GM19397 (cell line): Measurements from ENCODE around the gene ZNF146.
"Not testable (repeated sequence)": the region's sequence is repeated elsewhere in the genome, so short reads cannot be mapped to it uniquely, and the experiment has no call there.

Experiments
- ATAC-seq: cut with Tn5 transposase; IDR thresholded peaks from one replicate; pipeline ENCODE4 v1.9.1; 2021; ENCODE audit warnings: mild to moderate bottlenecking, moderate library complexity; ENCODE audit not compliant: unreplicated experiment

The ZNF146 gene

DNA sequence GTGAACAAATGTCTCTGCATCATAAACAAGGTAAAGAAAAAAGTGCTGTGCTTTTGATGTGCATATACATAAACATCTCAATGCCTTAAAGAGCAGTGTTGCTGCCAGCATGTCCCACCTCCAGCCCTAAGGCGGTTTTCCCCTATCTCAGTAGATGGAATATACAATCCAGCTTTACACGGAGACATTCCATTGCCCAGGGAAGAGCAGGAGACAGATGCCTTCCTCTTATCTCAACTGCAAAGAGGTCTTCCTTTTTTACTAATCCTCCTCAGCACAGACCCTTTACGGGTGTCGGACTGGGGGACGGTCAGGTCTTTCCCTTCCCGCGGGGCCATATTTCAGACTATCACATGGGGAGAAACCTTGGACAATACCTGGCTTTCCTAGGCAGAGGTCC, 18.7 kb downstream of the ZNF146 start:
- not testable (repeated sequence) for ATAC-seq

DNA sequence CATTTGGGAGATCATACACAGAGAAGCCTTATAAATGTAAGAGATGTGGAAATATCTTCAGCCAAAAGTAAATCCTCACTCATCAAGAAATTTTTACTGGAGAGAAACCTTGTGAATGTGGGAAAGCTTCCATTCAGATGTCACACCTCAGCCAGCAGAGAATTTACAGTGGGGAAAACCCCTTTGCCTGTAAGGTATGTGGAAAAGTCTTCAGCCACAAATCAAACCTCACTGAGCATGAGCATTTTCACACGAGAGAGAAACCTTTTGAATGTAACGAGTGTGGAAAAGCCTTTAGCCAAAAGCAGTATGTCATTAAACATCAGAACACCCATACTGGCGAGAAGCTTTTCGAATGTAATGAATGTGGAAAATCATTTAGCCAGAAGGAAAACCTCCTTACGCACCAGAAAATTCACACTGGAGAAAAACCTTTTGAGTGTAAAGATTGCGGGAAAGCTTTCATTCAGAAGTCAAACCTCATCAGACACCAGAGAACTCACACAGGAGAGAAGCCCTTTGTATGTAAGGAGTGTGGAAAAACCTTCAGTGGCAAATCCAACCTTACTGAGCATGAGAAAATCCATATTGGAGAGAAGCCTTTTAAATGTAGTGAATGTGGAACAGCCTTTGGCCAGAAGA, 21.5 kb downstream of the ZNF146 start:
- no peak for ATAC-seq

DNA sequence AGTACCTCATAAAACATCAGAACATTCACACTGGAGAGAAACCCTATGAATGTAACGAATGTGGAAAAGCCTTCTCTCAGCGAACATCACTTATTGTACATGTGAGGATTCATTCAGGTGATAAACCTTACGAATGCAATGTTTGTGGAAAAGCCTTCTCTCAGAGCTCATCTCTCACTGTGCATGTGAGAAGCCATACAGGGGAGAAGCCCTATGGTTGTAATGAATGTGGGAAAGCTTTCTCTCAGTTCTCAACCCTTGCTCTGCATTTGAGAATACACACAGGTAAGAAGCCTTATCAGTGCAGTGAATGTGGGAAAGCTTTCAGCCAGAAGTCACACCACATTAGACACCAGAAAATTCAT, 22.0 kb downstream of the ZNF146 start:
- ATAC-seq: no peak

DNA sequence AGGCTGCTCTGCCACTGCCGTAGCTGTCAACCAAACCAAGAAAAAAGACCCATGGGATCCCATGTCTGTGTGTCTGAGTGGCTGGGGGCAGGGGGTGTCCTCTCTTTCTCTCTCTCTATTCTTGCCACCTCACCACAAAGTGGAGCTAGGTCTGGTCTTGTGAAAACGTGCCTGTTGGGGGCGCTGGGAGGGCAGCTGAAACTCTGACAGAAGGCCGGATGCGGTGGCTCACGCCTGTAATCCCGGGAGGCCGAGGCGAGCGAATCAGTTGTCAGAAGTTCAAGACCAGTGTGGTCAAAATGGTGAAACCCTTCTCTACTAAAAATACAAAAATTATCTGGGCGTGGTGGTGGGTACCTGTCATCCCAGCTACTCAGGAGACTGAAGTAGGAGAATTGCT, 29.2 kb downstream of the ZNF146 start:
- no peak for ATAC-seq

DNA sequence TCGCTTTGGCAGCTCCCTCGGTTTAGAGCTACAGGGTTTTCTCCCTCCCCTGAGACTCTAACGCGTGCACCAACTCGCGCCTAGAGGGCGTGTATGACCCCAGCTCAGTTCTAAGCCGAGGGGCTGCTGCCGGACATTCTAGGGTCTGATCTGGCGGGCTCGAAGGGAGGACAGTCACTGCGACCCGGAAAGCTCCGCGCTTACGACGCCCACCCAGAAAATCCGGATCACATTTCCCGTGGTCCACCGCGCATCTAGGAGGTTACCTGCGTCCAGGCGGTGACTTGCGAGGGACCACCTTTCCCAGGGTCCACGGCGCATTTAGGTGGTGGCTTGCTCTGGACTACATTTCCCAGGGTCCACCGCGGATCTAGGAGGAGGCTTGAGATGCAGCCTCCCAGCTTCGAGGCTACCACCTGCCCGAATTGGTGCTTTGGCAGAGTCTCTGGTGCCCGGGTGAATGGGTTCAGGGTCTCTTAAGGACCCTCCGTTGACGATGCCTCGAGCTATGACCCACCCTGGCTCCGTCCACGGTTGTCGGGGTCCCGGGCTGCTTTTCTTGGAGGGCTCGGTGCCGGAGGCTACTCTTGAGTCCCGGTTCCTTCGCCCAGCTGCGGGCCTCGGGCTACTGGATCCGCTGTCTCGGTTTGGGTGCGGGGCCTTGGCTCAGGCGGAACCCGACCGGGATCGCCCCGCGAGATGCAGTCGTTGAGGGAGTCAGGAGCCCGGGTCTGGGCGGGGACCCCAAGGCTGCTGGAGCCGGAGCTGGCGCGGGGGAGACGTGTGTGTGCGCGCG, 30.5 kb downstream of the ZNF146 start:
- ATAC-seq: no peak

DNA sequence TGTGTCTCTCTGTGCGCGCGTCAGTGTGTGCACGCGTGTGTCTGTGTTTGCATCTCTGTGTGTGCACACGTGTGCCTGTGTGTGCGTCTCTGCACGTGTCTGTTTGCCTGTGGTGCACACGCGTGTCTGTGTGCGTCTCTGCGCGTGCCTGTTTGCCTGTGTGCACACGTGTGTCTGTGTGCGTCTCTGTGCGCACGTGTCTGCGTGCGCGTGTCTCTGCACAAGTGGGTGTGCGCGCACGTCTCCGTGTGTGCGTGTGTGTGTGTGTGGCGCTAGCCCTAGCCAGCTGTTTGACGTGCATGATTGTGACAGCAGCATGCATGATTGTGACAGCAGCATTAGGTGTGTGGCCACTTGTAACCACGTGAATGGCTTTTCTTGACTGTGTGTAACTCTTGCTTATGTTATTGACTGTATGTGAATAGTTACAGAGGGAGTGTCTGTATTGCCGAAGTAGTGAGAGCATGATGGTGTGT, 31.1 kb downstream of the ZNF146 start:
- no peak for ATAC-seq

DNA sequence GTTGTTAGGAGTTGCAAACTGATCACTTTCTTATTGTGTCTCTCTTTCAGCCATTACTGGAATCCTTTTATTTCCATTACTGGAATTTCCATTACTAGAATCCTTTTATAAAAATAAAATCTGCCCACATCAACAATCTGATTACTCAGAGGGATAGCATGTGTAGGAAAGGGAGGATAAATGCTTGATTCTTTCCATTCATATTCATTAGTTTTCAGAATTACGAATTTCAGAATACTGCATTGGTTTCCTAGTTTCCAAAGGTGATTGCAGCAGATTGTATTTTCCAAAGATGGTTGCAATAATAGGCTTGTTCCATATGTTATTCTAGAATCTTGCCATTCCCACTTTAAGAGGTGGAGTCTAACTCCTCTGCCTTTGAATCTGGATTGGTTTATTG, 37.1 kb downstream of the ZNF146 start:
- ATAC-seq: no peak

DNA sequence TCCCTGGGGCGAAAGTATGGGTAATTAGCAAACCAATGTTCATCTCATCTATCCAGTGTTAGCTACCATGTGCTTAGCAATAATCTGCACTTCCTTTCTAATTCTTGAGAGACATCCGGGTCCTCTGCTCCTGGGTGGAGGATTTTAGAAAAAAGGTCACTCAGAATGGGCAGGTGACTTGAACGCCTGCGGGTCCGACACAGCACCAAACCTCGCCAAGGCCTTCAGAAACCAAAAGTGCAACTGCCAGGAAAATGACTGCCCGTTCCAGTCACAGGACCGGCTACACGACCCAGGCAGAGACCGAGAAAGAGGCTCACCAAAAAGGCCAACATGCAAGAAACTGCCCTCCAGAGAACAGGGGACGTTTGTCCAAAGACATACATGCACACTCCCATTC, 39.9 kb downstream of the ZNF146 start:
- ATAC-seq: no peak

DNA sequence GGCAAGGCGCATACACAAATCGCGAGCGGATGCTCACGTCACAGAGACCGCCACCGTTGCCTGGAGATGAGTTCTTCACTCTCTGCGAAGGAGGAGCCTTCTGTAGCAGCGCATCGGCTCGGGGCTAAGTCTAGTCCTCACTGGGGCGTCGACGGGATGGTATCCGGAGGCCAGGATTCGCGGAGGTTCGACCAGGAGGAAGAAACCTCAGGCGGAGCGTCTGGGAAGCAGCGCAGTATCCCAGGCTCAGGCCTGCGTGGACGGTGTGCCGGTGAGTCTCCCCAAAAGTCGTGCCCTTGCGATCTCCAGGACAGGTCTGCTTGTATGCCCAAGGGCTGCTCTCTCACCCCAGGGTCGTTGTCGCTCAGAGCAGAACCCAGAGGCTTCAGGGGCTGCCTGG, 40.4 kb downstream of the ZNF146 start:
- no peak for ATAC-seq

DNA sequence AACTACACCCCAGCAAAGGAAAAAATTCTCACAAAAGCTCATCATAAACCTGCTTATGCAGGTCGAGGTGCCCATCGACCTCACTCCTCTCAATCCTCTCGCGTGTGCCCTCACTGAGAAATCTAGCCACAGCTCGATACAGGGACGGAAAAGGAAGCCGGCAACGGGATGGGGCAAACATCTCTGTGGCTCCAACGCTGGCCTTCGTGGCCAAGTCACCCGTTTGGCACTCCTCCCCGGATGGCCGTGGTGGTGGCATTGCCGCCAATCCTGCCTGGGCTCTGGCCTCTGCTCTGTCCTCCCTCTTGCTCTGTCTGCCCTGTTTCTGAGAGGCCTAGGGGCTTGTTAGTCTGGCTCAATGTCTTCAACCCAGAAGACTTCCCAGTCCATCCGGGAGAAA, 41.2 kb downstream of the ZNF146 start:
- ATAC-seq: no peak

DNA sequence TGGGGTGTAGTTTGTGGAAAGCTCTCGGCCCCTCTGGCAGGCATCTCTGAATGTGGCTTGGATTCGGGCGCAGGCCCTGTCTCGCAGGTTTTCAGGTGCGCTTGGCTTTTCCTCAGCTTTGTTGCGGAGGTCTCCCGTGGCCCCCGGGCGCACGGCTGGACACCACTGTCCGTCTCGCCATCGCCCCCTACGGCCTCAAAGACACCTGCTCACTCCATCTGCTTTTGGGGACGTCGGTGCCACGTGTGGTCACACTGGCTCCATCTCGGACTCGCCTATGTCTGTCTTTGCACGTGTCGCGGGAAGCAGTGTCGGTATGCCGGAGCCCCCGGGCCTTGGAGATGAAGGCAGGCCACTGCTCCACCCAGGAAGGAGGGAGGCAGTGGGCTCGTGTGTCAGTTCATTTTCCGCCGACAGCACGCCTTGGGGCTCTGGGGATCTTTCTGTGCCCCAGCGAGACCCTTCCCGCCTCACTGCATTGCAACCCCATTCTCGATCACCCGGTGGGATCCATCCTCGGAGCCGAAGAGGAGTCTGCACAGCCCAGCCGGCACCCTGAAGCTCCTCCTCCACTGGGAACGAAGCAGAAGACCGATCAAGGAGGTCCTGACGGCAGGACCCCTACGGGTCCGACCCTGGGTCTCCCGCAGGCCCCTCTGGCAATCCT, 42.1 kb downstream of the ZNF146 start:
- no peak for ATAC-seq

DNA sequence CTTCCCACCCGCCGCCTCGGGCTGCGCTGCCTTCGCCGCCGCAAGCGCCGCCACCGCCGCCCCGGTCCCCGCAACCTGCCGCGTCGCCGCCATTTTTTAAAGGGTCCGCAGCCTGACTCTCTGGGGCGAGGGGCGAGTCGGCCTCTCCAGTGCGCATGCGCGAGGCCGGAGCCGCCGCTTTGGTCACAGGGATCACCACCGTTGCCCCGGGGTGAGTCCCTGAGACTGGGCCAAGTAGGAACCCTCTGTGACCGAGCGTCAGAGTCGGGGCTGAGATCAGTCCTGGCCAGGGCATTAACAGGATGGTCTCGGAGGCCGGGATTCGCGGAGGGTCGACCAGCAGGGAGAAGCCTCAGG, 42.6 kb downstream of the ZNF146 start:
- ATAC-seq: no peak

DNA sequence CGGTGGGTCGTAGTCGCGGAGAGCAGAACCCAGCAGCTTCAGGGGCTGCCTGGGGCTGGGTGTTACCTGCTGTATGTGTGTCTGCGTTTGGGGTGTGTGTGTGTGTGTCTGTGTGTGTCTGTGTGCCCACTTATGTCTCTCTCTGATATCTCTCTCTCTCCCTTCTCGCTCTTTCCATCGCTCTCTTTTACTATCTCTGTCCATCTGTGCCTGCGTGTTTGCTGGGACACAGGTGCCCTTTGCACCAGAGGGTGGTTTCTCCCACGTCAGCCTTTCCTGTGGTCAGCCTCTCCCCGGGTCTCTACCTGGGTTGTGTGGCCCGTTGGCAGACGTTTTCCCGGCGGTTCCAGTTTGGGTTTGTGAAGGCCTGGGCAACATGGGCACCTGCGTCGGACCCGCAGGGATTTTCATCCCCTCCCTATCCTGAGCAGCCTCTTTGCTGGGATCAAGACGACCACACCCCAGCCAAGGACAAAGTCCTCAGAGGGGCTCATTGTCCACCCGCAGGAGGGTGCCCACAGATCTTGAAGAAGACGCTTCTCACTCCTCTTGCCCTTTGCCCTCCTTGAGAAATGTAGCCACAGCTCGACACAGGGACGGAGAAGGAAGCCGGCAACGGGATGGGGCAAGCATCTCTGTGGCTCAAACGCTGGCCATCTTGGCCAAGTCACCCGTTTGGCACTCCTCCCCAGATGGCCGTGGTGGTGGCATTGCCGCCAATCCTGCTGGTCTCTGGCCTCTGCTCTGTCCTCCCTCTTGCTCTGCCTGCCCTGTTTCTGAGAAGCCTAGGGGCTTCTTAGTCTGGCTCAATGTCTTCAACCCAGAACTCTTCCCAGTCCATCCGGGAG, 43.3 kb downstream of the ZNF146 start:
- no peak for ATAC-seq

DNA sequence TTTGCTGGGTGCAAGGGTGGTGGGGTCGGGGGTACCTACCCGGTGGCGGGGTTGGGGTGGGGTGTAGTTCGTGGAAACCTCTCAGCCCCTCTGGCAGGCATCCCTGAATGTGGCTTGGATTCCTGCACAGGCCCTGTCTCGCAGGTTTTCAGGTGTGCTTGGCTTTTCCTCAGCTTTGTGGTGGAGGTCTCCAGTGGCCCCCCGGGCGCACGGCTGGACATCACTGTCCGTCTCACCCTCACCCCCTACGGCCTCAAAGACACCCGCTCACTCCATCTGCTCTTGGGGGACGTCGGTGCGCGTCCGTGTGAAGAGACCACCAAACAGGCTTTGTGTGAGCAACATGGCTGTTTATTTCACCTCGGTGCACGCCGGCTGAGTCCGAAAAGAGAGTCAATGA, 44.3 kb downstream of the ZNF146 start:
- no peak for ATAC-seq

DNA sequence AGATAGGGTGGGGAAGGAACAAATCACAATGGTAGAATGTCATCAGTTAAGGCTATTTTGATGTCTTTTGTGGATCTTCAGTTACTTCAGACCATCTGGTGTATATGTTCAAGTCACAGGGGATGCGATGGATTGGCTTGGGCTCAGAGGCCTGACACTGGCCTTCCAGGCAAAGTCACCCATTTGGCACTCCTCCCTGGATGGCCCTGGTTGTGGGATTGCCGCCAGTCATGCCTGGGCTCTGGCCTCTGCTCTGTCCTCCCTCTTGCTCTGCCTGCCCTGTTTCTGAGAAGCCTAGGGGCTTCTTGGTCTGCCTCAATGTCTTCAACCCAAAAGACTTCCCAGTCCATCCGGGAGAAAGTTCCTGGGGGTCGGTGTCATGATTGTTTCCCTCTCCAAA, 50.2 kb downstream of the ZNF146 start:
- ATAC-seq: no peak

DNA sequence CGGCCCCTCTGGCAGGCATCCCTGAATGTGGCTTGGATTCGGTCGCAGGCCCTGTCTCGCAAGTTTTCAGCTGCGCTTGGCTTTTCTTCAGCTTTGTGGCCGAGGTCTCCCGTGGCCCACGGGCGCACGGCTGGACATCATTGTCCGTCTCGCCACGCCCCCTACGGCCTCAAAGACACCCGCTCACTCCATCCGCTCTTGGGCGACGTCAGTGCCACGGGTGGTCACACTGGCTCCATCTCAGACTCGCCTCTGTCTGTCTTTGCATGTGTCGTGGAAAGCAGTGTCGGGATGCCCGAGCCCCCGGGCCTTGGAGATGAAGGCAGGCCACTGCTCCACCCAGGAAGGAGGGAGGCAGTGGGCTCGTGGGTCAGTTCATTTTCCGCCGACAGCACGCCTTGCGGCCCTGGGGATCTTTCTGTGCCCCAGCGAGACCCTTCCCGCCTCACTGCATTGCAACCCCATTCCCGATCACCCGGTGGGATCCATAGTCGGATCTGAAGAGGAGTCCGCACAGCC, 51.0 kb downstream of the ZNF146 start:
- ATAC-seq: no peak

DNA sequence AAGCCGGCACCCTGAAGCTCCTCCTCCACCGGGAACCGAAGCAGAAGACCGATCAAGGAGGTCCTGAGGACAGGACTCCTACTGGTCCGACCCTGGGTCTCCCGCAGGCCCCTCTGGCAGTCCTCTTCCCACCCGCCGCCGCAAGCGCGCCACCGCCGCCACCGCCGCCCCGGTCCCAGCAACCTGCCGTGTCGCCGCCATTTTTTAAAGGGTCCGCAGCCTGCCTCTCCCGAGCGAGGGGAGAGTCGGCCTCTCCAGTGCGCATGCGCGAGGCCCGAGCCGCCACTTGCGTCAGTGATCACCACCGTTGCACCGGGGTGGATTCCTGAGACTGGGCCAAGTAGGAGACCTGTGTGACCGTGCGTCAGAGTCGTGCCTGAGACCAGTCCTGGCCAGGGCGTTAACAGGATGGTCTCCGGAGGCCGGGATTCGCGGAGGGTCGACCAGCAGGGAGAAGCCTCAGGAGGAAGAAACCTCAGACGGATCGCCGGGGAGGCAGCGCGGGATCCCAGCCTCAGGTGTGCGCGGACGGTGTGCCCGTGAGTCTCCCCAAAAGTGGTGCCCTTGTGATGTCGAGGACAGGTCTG, 51.6 kb downstream of the ZNF146 start:
- no peak for ATAC-seq

DNA sequence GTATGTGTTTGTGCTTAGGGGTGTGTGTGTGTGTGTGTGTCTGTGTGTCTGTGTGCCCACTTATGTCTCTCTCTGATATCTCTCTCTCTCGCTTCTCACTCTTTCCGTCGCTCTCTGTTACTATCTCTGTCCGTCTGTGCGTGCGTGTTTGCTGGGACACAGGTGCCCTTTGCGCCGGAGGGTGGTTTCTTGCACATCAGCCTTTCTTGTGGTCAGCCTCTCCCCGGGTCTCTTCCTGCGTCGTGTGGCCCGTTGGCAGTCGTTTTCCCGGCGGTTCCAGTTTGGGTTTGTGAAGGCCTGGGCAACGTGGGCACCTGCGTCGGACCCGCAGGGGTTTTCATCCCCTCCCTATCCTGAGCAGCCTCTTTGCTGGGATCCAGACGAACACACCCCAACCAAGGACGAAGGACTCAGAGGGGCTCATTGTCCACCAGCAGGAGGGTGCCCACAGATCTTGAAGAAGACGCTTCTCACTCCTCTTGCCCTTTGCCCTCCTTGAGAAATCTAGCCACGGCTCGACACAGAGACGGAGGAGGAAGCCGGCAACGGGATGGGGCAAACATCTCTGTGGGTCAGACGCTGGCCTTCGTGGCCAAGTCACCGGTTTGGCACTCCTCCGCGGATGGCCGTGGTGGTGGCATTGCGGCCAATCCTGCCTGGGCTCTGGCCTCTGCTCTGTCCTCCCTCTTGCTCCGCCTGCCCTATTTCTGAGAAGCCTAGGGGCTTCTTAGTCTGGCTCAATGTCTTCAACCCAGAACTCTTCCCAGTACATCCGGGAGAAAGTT, 52.3 kb downstream of the ZNF146 start:
- no peak for ATAC-seq

DNA sequence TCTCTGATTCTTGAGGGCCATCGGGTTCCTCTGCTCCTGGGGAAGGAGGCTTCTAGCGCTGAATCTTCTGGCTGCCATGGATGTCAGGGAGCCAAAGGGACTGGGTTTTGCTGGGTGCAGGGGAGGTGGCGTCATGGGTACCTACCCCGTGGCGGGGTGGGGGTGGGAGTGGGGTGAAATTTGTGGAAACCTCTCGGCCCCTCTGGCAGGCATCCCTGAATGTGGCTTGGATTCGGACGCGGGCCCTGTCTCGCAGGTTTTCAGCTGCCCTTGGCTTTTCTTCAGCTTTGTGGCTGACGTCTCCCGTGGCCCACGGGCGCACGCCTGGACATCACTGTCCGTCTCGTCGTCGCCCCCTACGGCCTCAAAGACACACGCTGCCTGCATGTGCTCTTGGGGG, 53.2 kb downstream of the ZNF146 start:
- not testable (repeated sequence) for ATAC-seq

DNA sequence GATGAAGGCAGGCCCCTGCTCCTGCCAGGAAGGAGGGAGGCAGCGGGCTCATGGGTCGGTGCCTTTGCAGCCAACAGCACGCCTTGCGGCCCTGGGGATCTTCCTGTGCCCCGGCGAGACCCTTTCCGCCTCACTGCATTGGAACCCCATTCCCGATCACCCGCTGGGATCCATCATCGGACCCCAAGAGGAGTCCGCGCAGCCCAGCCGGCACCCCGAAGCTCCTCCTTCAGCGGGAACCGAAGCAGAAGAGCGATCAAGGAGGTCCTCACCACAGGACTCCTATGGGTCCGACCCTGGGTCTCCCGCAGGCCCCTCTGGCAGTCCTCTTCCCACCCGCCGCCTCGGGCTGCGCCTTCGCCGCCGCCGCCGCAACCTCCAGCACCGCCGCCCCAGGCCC, 53.7 kb downstream of the ZNF146 start:
- ATAC-seq: not testable (repeated sequence)
